Measurements from ENCODE around the gene GMDS. TPM values are rescaled to one million over a fixed set of nuclear protein-coding genes. Genes with fewer than 3 reads are reported as not detected.
A peak's percentile ranks its signal among the peaks of the same experiment; 100 is the strongest.

Gene GMDS
- total and polyA plus RNA-seq, 5 donors, result 8.1 to 13.5 (median 12.6) TPM

- no peak overlapping the region for H3K4me3 ChIP-seq (ENCODE audit: low read length)
- no peak overlapping the region for H3K27ac ChIP-seq (ENCODE audit: low read length)
- no peaks in the 10 kb centered on the region for H3K9me3 ChIP-seq (ENCODE audit: control insufficient read depth, low read length)
- no peak for DNase-seq
- WGBS, result 38% methylated on average over 3 of the region's 3 CpGs
- ATAC-seq, result peak in 1 of 2 donors; percentile 50
- intact Hi-C loops (cut with DNase I), result no loop called here
- no peaks in the 10 kb centered on the region for H3K4me1 ChIP-seq (ENCODE audit: control insufficient read depth, insufficient read depth, low read length)
- no peaks in the 10 kb centered on the region for H3K27me3 ChIP-seq (ENCODE audit: control insufficient read depth, insufficient read depth)
Observed at GRCh38 chr6:1841136-1841535, 404.3 kb downstream of the GMDS start.

- Histone ChIP-seq H3K4me1 (ENCODE audit: control insufficient read depth, insufficient read depth, low read length) (no peaks in the 10 kb centered on the region), H3K4me3 (ENCODE audit: low read length) (no peak overlapping the region), H3K9me3 (ENCODE audit: control insufficient read depth, low read length) (no peaks in the 10 kb centered on the region), H3K27ac (ENCODE audit: low read length) (peak overlapping the region; percentile 21), H3K27me3 (ENCODE audit: control insufficient read depth, insufficient read depth) (no peaks in the 10 kb centered on the region)
- WGBS, result 86% methylated on average over 13 of the region's 13 CpGs
- peak in 1 of 3 donors; percentile 32 for DNase-seq
- intact Hi-C loops (cut with DNase I), result no loop called here
- ATAC-seq, result peak in 1 of 2 donors; percentile 40
Observed at GRCh38 chr6:1840491-1841121, 404.8 kb downstream of the GMDS start.

GRCh38 chr6:1839361-1839760 is 406.0 kb downstream of the GMDS start:
- intact Hi-C loops (cut with DNase I), result no loop called here
- no peak overlapping the region for H3K27ac ChIP-seq (ENCODE audit: low read length)

GRCh38 chr6:1838604-1839213 is 406.7 kb downstream of the GMDS start:
- Histone ChIP-seq H3K27me3 (ENCODE audit: control insufficient read depth, insufficient read depth) (no peaks in the 10 kb centered on the region), H3K27ac (ENCODE audit: low read length) (no peak overlapping the region), H3K4me3 (ENCODE audit: low read length) (no peak overlapping the region), H3K4me1 (ENCODE audit: control insufficient read depth, insufficient read depth, low read length) (no peaks in the 10 kb centered on the region), H3K9me3 (ENCODE audit: control insufficient read depth, low read length) (no peaks in the 10 kb centered on the region)
- ATAC-seq (no peak), DNase-seq (no peak)
- intact Hi-C loops (cut with DNase I), result no loop called here
- WGBS, result 94% methylated on average over 5 of the region's 5 CpGs

More at GRCh38 chr6:1839361-1839760, 406.0 kb downstream of the GMDS start:
- Histone ChIP-seq H3K4me1 (ENCODE audit: control insufficient read depth, insufficient read depth, low read length) (no peaks in the 10 kb centered on the region), H3K27me3 (ENCODE audit: control insufficient read depth, insufficient read depth) (no peaks in the 10 kb centered on the region), H3K4me3 (ENCODE audit: low read length) (no peak overlapping the region), H3K9me3 (ENCODE audit: control insufficient read depth, low read length) (no peaks in the 10 kb centered on the region)
- ATAC-seq, result no peak
- DNase-seq, result no peak

- H3K4me3 ChIP-seq (ENCODE audit: low read length), result no peak overlapping the region
- intact Hi-C loops (cut with DNase I), result no loop called here
- no peaks in the 10 kb centered on the region for H3K9me3 ChIP-seq (ENCODE audit: control insufficient read depth, low read length)
- no peak overlapping the region for H3K27ac ChIP-seq (ENCODE audit: low read length)
- H3K27me3 ChIP-seq (ENCODE audit: control insufficient read depth, insufficient read depth), result no peaks in the 10 kb centered on the region
- DNase-seq (no peak), ATAC-seq (no peak)
- H3K4me1 ChIP-seq (ENCODE audit: control insufficient read depth, insufficient read depth, low read length), result no peaks in the 10 kb centered on the region
- WGBS, result 67% methylated on average over 2 of the region's 2 CpGs
Observed at GRCh38 chr6:1837826-1838225, 407.6 kb downstream of the GMDS start.

- H3K27ac ChIP-seq (ENCODE audit: low read length), result no peak overlapping the region
- ATAC-seq (no peak), DNase-seq (no peak)
- no peaks in the 10 kb centered on the region for H3K27me3 ChIP-seq (ENCODE audit: control insufficient read depth, insufficient read depth)
- no peak overlapping the region for H3K4me3 ChIP-seq (ENCODE audit: low read length)
- no peaks in the 10 kb centered on the region for H3K4me1 ChIP-seq (ENCODE audit: control insufficient read depth, insufficient read depth, low read length)
- WGBS, result 94% methylated on average over 3 of the region's 3 CpGs
- intact Hi-C loops (cut with DNase I), result no loop called here
- H3K9me3 ChIP-seq (ENCODE audit: control insufficient read depth, low read length), result no peaks in the 10 kb centered on the region
Observed at GRCh38 chr6:1836690-1837089, 408.7 kb downstream of the GMDS start.

GRCh38 chr6:1834646-1835516 is 410.5 kb downstream of the GMDS start:
- ATAC-seq, result no peak
- H3K4me3 ChIP-seq (ENCODE audit: low read length), result no peak overlapping the region
- WGBS, result 93% methylated on average over 10 of the region's 10 CpGs
- H3K9me3 ChIP-seq (ENCODE audit: control insufficient read depth, low read length), result no peaks in the 10 kb centered on the region
- H3K27ac ChIP-seq (ENCODE audit: low read length), result no peak overlapping the region
- no peaks in the 10 kb centered on the region for H3K4me1 ChIP-seq (ENCODE audit: control insufficient read depth, insufficient read depth, low read length)
- intact Hi-C loops (cut with DNase I), result no loop called here
- no peaks in the 10 kb centered on the region for H3K27me3 ChIP-seq (ENCODE audit: control insufficient read depth, insufficient read depth)
- no peak for DNase-seq

GRCh38 chr6:1834207-1834606 is 411.2 kb downstream of the GMDS start:
- intact Hi-C loops (cut with DNase I), result no loop called here
- H3K27ac ChIP-seq (ENCODE audit: low read length), result no peak overlapping the region
- ATAC-seq (no peak), DNase-seq (no peak)
- H3K4me1 ChIP-seq (ENCODE audit: control insufficient read depth, insufficient read depth, low read length), result no peaks in the 10 kb centered on the region
- 92% methylated on average over 2 of the region's 2 CpGs for WGBS
- no peaks in the 10 kb centered on the region for H3K9me3 ChIP-seq (ENCODE audit: control insufficient read depth, low read length)
- no peak overlapping the region for H3K4me3 ChIP-seq (ENCODE audit: low read length)
- no peaks in the 10 kb centered on the region for H3K27me3 ChIP-seq (ENCODE audit: control insufficient read depth, insufficient read depth)

GRCh38 chr6:1832844-1833787 is 412.3 kb downstream of the GMDS start:
- Histone ChIP-seq H3K27me3 (ENCODE audit: control insufficient read depth, insufficient read depth) (no peaks in the 10 kb centered on the region), H3K4me3 (ENCODE audit: low read length) (peak overlapping the region; percentile 7), H3K27ac (ENCODE audit: low read length) (no peak overlapping the region), H3K4me1 (ENCODE audit: control insufficient read depth, insufficient read depth, low read length) (no peaks in the 10 kb centered on the region), H3K9me3 (ENCODE audit: control insufficient read depth, low read length) (no peaks in the 10 kb centered on the region)
- intact Hi-C loops (cut with DNase I), result no loop called here
- WGBS, result 27% methylated on average over 16 of the region's 16 CpGs
- peak; percentile 83 to 97 for ATAC-seq
- peak; percentile 79 to 86 (median 85) for DNase-seq

- no peaks in the 10 kb centered on the region for H3K4me1 ChIP-seq (ENCODE audit: control insufficient read depth, insufficient read depth, low read length)
- intact Hi-C loops (cut with DNase I), result no loop called here
- no peaks in the 10 kb centered on the region for H3K9me3 ChIP-seq (ENCODE audit: control insufficient read depth, low read length)
- no peak overlapping the region for H3K27ac ChIP-seq (ENCODE audit: low read length)
- no peak overlapping the region for H3K4me3 ChIP-seq (ENCODE audit: low read length)
- no peaks in the 10 kb centered on the region for H3K27me3 ChIP-seq (ENCODE audit: control insufficient read depth, insufficient read depth)
- ATAC-seq, result no peak
- no peak for DNase-seq
- 68% methylated on average over 3 of the region's 3 CpGs for WGBS
Observed at GRCh38 chr6:1832358-1832757, 413.0 kb downstream of the GMDS start.
